NCI-H2171 (cell line): ENCODE data around the gene SLC6A1.

Experiments
- DNase-seq: peaks from one replicate; lab custom pipeline; 2025; lab: John Stamatoyannopoulos, UW

The SLC6A1 gene

GRCh38 chr3:11019116-11019819 lies 26.7 kb downstream of the SLC6A1 start:
- DNase-seq, result no peak

GRCh38 chr3:11020764-11021163 lies 28.2 kb downstream of the SLC6A1 start:
- no peak for DNase-seq

GRCh38 chr3:11021611-11022011 lies 29.1 kb downstream of the SLC6A1 start:
- DNase-seq, result no peak

- DNase-seq, result no peak
Measured at GRCh38 chr3:11022115-11022514, 29.6 kb downstream of the SLC6A1 start.

GRCh38 chr3:11024181-11024580 lies 31.6 kb downstream of the SLC6A1 start:
- DNase-seq, result no peak

- DNase-seq, result no peak
Measured at GRCh38 chr3:11029948-11030347, 37.4 kb downstream of the SLC6A1 start.

- DNase-seq, result no peak
Measured at GRCh38 chr3:11033871-11034270, 41.3 kb downstream of the SLC6A1 start.

GRCh38 chr3:11034309-11034985 lies 41.9 kb downstream of the SLC6A1 start:
- no peak for DNase-seq

- DNase-seq, result no peak
Measured at GRCh38 chr3:11035757-11036505, 43.4 kb downstream of the SLC6A1 start.

- no peak for DNase-seq
Measured at GRCh38 chr3:11037241-11037873, 44.8 kb downstream of the SLC6A1 start.

- no peak for DNase-seq
Measured at GRCh38 chr3:11037976-11038375, 45.4 kb downstream of the SLC6A1 start.

- no peak for DNase-seq
Measured at GRCh38 chr3:11045536-11045935, 53.0 kb downstream of the SLC6A1 start.

GRCh38 chr3:11047500-11047899 lies 55.0 kb downstream of the SLC6A1 start:
- no peak for DNase-seq

GRCh38 chr3:11050666-11051323 lies 58.2 kb downstream of the SLC6A1 start:
- DNase-seq, result peak; percentile 38

GRCh38 chr3:11053926-11054503 lies 61.5 kb downstream of the SLC6A1 start:
- DNase-seq, result no peak

- no peak for DNase-seq
Measured at GRCh38 chr3:11054739-11055438, 62.3 kb downstream of the SLC6A1 start.

- no peak for DNase-seq
Measured at GRCh38 chr3:11055496-11055895, 62.9 kb downstream of the SLC6A1 start.

- DNase-seq, result no peak
Measured at GRCh38 chr3:11056531-11057050, 64.0 kb downstream of the SLC6A1 start.

- DNase-seq, result no peak
Measured at GRCh38 chr3:11057655-11058054, 65.1 kb downstream of the SLC6A1 start.

- DNase-seq, result peak; percentile 38
Measured at GRCh38 chr3:11059090-11059798, 66.7 kb downstream of the SLC6A1 start.
